ENCODE measurements around the gene RND3. TPM values are rescaled to one million over a fixed set of nuclear protein-coding genes. Genes with fewer than 3 reads are reported as not detected.

The RND3 gene
- total and polyA plus RNA-seq, 9 of the 15 experiments (the other 6 are each of a cell fraction or from before 2014, with no cell fraction given) = 0.22 to 0.64 (median 0.29) TPM; not detected in 4

DNA sequence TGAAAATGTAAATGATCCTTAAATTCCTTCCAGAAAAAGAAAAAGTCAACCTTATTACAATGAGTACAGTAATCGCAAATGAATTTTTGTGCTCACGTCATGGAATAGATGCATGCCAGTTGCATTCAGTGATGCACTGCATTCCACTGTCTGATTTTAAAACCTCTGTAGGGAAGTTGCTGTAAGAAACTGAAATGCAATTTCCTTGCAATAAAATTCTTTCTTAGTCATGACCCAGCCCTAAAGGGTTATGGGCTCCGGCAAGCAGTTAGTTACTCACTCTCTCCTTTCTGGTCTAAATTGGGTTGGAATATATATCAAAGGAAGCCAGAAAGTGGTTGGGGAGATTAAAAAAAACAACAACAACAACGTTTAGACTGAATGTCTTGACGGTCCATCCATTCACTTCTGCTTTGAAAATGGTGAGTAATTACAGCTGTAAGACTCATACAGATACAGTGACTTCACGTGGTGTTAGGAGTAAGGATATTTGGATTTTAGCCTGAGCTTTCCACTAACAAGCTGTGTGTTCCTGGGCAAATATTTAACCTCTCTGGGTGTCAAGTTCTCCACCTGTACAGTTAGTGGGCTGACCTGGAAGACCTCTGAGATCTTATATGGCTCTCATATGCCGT, 8.6 kb upstream of the RND3 start:
- Histone ChIP-seq H3K9ac (ENCODE audit: insufficient read depth in 1 of 2, low read depth in 2 of 2, low read length in 2 of 2) (no peak overlapping the region), H3K9me3 (replicated peaks; ENCODE audit: control insufficient read depth, insufficient read depth, low read depth, low read length) (no peaks in the 10 kb centered on the region), H3K4me2 (ENCODE audit: insufficient read depth, low read length) (no peak overlapping the region), H3K9me1 (ENCODE audit: control insufficient read depth, insufficient read depth, low read length) (no peaks in the 10 kb centered on the region), H4K20me1 (replicated peaks; ENCODE audit: control insufficient read depth, insufficient read depth, low read length) (no peaks in the 10 kb centered on the region), H3K36me3 (ENCODE audit: control insufficient read depth, insufficient read depth, low read length) (no peaks in the 10 kb centered on the region), H3K4me1 (replicated peaks in 1 of 2; ENCODE audit: control insufficient read depth in 2 of 2, insufficient read depth in 2 of 2, low read length in 2 of 2) (no peaks in the 10 kb centered on the region), H3K4me3 (no peak overlapping the region), H3K27me3 (ENCODE audit: control insufficient read depth in 2 of 2, insufficient read depth in 2 of 2, low read length in 2 of 2) (no peaks in the 10 kb centered on the region), H3K27ac (ENCODE audit: extremely low read depth, low read depth, low read length) (no peak overlapping the region), H2AFZ (ENCODE audit: low read depth, low read length) (no peak overlapping the region), H3K79me2 (ENCODE audit: control insufficient read depth, insufficient read depth, low read length) (no peaks in the 10 kb centered on the region)
- in situ Hi-C loops (cut with MboI) = loop anchor here (25.0 kb wide), 1 partner anchor 884 kb away; no protein-coding TSS in a partner anchor
- intact Hi-C loops (cut with micrococcal nuclease) = no loop called here
- ATAC-seq (no peak), FAIRE-seq (no peak), DNase-seq (ENCODE audit: extremely low read depth in 1 of 4, low spot score in 3 of 4) (no peak)
- CTCF ChIA-PET (ENCODE audit: low intra/inter-chr PET ratio) = no interaction called here
- TF ChIP-seq CC2D1A (IDR thresholded peaks at IDR 0.05) (no peak), KLF6 (CRISPR knock-in tag; IDR thresholded peaks at IDR 0.05; ENCODE audit: borderline replicate concordance) (no peak), HEY1 (CRISPR knock-in tag; IDR thresholded peaks at IDR 0.05; ENCODE audit: borderline replicate concordance) (no peak), MAFG (tag; conservative IDR thresholded peaks at IDR 0.05) (no peak), BRF1 (IDR thresholded peaks at IDR 0.05; ENCODE audit: borderline replicate concordance, extremely low read depth, insufficient read length) (no peak), SREBF1 (IDR thresholded peaks at IDR 0.05; ENCODE audit: borderline replicate concordance, low read depth, low read length) (no peak), ZNF24 (IDR thresholded peaks at IDR 0.05) (no peak), TAF9B (IDR thresholded peaks at IDR 0.05; ENCODE audit: partially characterized antibody) (no peak), ZNF232 (CRISPR knock-in tag; IDR thresholded peaks at IDR 0.05) (no peak), NFIX (CRISPR knock-in tag; IDR thresholded peaks at IDR 0.05; ENCODE audit: low read depth) (no peak), HOXB6 (CRISPR knock-in tag; IDR thresholded peaks at IDR 0.05; ENCODE audit: borderline replicate concordance) (no peak), CCNT2 (IDR thresholded peaks at IDR 0.05; ENCODE audit: borderline replicate concordance, extremely low read depth, insufficient read length, low read depth, low read length) (no peak)
- TF ChIP-seq, protein P1, sequence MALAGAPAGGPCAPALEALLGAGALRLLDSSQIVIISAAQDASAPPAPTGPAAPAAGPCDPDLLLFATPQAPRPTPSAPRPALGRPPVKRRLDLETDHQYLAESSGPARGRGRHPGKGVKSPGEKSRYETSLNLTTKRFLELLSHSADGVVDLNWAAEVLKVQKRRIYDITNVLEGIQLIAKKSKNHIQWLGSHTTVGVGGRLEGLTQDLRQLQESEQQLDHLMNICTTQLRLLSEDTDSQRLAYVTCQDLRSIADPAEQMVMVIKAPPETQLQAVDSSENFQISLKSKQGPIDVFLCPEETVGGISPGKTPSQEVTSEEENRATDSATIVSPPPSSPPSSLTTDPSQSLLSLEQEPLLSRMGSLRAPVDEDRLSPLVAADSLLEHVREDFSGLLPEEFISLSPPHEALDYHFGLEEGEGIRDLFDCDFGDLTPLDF (CRISPR knock-in tag; IDR thresholded peaks at IDR 0.05) = no peak
- TF ChIP-seq, protein P2, sequence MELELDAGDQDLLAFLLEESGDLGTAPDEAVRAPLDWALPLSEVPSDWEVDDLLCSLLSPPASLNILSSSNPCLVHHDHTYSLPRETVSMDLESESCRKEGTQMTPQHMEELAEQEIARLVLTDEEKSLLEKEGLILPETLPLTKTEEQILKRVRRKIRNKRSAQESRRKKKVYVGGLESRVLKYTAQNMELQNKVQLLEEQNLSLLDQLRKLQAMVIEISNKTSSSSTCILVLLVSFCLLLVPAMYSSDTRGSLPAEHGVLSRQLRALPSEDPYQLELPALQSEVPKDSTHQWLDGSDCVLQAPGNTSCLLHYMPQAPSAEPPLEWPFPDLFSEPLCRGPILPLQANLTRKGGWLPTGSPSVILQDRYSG (tag; conservative IDR thresholded peaks at IDR 0.05; ENCODE audit: low read depth) = no peak
- TF ChIP-seq, protein P3, sequence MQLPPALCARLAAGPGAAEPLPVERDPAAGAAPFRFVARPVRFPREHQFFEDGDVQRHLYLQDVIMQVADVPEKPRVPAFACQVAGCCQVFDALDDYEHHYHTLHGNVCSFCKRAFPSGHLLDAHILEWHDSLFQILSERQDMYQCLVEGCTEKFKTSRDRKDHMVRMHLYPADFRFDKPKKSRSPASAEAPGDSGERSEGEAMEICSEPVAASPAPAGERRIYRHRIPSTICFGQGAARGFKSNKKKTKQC (CRISPR knock-in tag; IDR thresholded peaks at IDR 0.05) = no peak
- TF ChIP-seq, protein P4, sequence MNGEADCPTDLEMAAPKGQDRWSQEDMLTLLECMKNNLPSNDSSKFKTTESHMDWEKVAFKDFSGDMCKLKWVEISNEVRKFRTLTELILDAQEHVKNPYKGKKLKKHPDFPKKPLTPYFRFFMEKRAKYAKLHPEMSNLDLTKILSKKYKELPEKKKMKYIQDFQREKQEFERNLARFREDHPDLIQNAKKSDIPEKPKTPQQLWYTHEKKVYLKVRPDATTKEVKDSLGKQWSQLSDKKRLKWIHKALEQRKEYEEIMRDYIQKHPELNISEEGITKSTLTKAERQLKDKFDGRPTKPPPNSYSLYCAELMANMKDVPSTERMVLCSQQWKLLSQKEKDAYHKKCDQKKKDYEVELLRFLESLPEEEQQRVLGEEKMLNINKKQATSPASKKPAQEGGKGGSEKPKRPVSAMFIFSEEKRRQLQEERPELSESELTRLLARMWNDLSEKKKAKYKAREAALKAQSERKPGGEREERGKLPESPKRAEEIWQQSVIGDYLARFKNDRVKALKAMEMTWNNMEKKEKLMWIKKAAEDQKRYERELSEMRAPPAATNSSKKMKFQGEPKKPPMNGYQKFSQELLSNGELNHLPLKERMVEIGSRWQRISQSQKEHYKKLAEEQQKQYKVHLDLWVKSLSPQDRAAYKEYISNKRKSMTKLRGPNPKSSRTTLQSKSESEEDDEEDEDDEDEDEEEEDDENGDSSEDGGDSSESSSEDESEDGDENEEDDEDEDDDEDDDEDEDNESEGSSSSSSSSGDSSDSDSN (IDR thresholded peaks at IDR 0.05; ENCODE audit: borderline replicate concordance in 1 of 2, low read depth in 2 of 2, low read length in 2 of 2) = no peak
- POLR2A ChIA-PET = no interaction called here
- WGBS (ENCODE audit: insufficient coverage, low coverage, missing lambda C conversion rate) = under 1% methylated on average over 7 of the region's 7 CpGs
- BruUV-seq (replicated peaks) = no TSS peak
